ENCODE results near the gene PRR7.

GRCh38 chr5:177452688-177453638 is 6.3 kb downstream of the PRR7 start:
- TF ChIP-seq POLR2A (IDR thresholded peaks at IDR 0.05; ENCODE audit: low read depth, low read length), result no peak
- no peak for TF ChIP-seq POLR2AphosphoS5 (IDR thresholded peaks at IDR 0.05; ENCODE audit: low read depth, low read length)
- TF ChIP-seq TAF1 (IDR thresholded peaks at IDR 0.05; ENCODE audit: borderline replicate concordance, low read depth, low read length), result no peak
